Fibroblast of villous mesenchyme (primary cell): ENCODE data around the gene CACNA1C. TPM values are rescaled to one million over a fixed set of nuclear protein-coding genes. Genes with fewer than 3 reads are reported as not detected.

Source experiments
- DNase-seq: peaks from one replicate; pipeline ENCODE4 v3.0.0-alpha.2; 2010; ENCODE audit warnings: low read depth
- H3K4me3 ChIP-seq: 2 replicates; pipeline ENCODE4 v1.5.1; 2011; ENCODE audit warnings: low read depth, mild to moderate bottlenecking, low read length
- CTCF ChIP-seq: IDR thresholded peaks from 2 replicates; pipeline ENCODE4 v1.5.1; 2012; ENCODE audit warnings: low read depth, mild to moderate bottlenecking, low read length; ENCODE audit not compliant: insufficient read depth
- total RNA-seq: library from RNA; depleted of rRNA; stranded (reverse); fragments of >200 nt; gene quantifications from 2 replicates; pipeline ENCODE4 v1.2.3, GENCODE V29; 2012

The CACNA1C gene
- total RNA-seq, 1 donor: 11.7 TPM

GRCh38 chr12:2582631-2583030, 529.8 kb downstream of the CACNA1C start:
- TF ChIP-seq CTCF: no peak
- no peak for DNase-seq
- H3K4me3 ChIP-seq: no peak overlapping the region

- H3K4me3 ChIP-seq: no peak overlapping the region
- DNase-seq: peak; percentile 49
- TF ChIP-seq CTCF: peak; percentile 75
Observed at GRCh38 chr12:2583091-2583497, 530.3 kb downstream of the CACNA1C start.

- no peak overlapping the region for H3K4me3 ChIP-seq
- DNase-seq: no peak
- TF ChIP-seq CTCF: no peak
Observed at GRCh38 chr12:2583642-2584401, 531.0 kb downstream of the CACNA1C start.

- no peak for DNase-seq
- H3K4me3 ChIP-seq: no peak overlapping the region
- TF ChIP-seq CTCF: no peak
Observed at GRCh38 chr12:2586156-2587038, 533.6 kb downstream of the CACNA1C start.

- no peak overlapping the region for H3K4me3 ChIP-seq
- no peak for TF ChIP-seq CTCF
- no peak for DNase-seq
Observed at GRCh38 chr12:2588345-2588744, 535.6 kb downstream of the CACNA1C start.

- no peak overlapping the region for H3K4me3 ChIP-seq
- no peak for DNase-seq
- TF ChIP-seq CTCF: no peak
Observed at GRCh38 chr12:2589381-2589780, 536.6 kb downstream of the CACNA1C start.
